ENCODE measurements around the gene TP53TG5. TPM values are rescaled to one million over a fixed set of nuclear protein-coding genes. Genes with fewer than 3 reads are reported as not detected.

TP53TG5 gene
- total RNA-seq, 2 donors from 2014 or later, result 2.0 to 2.4 TPM

DNA sequence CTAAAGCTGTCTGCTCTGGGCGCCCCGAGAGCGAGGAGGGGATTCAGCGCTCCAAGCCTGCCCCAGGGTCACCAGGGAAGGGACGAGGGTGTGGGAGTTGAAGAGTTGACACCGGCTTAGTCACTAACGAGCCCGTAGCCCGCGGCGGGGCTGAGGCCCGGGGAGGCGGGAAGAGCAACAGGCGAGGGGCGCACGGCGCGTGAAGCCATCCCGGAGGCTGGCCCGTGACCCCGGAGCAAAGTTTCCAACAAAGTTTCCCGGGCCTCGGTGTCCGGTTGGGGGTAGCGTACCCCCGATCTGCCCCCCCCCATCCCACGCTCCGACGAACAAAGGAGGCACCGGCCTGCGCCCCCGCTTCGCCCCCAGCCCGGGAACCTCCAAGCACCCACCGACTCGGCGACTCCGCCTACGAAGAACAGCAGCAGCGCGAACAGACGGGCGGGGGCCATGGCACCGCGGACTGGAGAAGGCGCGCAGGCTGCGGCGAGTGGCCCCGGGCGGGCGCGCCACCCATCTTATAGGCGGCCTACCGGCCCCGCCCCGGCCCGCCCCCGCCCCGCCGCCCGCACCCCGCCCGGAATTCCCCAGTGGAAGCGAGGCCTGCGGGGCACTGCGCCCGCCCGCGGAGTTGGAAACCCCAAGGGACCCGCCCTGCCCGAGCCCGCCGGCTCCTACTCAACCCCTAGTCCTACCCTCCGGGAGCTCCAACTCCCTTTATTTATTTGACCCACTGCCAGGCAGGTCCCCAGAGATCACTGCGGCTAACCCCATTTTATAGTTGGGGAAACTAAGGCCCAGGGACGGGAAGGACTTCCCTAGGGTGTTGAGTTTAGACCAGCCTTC, 30.0 kb downstream of the TP53TG5 start, which contains the start of gene SDC4:
Gene SDC4 (minus strand): TSS at position 489 of the 843 bp plus-strand sequence. CDS start 40 bp downstream, at position 449.
- H3K4me3 ChIP-seq (ENCODE audit: low read length), result peak within 1 kb of the TSS; percentile 95
- Mint-ChIP-seq H3K4me1 (peaks cover 46% of the 10 kb centered on the region), H3K36me3 (ENCODE audit: low read depth) (no peaks in the 10 kb centered on the region), H3K9me3 (no peaks in the 10 kb centered on the region), H3K27me3 (ENCODE audit: insufficient read depth) (no peaks in the 10 kb centered on the region), H3K27ac (peak within 1 kb of the TSS; percentile 87), H3K4me3 (peak within 1 kb of the TSS; percentile 86)
- no peaks in the 10 kb centered on the region for H3K36me3 ChIP-seq (ENCODE audit: control insufficient read depth, insufficient read depth, low read length)
- WGBS, 2 experiments (ENCODE audit: insufficient coverage in 1 of 2, insufficient read length in 1 of 2), result 4 to 7% methylated on average over 24 to 71 of the region's 77 CpGs
- TF ChIP-seq, protein P1, sequence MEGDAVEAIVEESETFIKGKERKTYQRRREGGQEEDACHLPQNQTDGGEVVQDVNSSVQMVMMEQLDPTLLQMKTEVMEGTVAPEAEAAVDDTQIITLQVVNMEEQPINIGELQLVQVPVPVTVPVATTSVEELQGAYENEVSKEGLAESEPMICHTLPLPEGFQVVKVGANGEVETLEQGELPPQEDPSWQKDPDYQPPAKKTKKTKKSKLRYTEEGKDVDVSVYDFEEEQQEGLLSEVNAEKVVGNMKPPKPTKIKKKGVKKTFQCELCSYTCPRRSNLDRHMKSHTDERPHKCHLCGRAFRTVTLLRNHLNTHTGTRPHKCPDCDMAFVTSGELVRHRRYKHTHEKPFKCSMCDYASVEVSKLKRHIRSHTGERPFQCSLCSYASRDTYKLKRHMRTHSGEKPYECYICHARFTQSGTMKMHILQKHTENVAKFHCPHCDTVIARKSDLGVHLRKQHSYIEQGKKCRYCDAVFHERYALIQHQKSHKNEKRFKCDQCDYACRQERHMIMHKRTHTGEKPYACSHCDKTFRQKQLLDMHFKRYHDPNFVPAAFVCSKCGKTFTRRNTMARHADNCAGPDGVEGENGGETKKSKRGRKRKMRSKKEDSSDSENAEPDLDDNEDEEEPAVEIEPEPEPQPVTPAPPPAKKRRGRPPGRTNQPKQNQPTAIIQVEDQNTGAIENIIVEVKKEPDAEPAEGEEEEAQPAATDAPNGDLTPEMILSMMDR (conservative IDR thresholded peaks at IDR 0.05), result no peak
- no peak within 1 kb of the TSS for H3K27ac ChIP-seq (ENCODE audit: low read depth, low read length)
- H3K4me1 ChIP-seq (ENCODE audit: control insufficient read depth, insufficient read depth, low read length), result peaks cover 30% of the 10 kb centered on the region
- DNase-seq, result peak; percentile 81
- no peaks in the 10 kb centered on the region for H3K27me3 ChIP-seq (ENCODE audit: control insufficient read depth, insufficient read depth, low read length, poor library complexity, severe bottlenecking)
- H3K9me3 ChIP-seq (ENCODE audit: control insufficient read depth, low read length), result no peaks in the 10 kb centered on the region
- H3K9ac ChIP-seq (ENCODE audit: extremely low read depth, low read length, poor library complexity, severe bottlenecking), result peak within 1 kb of the TSS; percentile 79

DNA sequence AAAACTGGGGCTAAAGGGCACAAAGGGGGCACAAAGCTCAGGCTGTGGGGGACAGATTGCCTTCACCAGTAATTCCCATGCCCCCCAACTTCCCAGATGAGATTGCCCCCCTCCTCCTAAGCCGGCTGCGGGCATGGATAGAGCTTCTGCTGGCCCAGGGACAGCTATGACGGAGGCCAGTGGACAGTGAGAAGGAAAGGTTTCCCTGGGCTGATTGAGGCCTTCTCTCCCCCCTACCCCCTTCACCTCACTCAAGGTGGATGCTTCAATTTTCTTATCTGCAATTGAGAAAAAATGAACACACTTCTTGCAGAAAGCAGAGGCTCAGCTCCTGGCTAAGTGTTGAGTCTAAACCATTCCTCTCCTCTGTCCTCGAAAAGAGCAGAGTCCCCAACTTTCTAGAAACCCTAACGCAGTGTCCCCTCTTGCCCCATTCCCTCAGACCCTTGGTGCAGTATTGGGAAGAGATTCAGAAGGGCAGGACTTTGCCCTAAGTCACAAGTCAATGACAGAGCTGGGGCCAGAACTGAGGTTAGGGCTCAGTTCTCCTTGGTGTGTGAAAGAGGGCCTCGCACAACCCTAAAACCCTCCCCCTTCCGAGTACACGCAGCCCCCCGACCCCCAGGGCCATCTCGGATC, 30.7 kb downstream of the TP53TG5 start:
- peaks cover 34% of the 10 kb centered on the region for H3K4me1 ChIP-seq (ENCODE audit: control insufficient read depth, insufficient read depth, low read length)
- peak overlapping the region; percentile 79 for H3K9ac ChIP-seq (ENCODE audit: extremely low read depth, low read length, poor library complexity, severe bottlenecking)
- H3K9me3 ChIP-seq (ENCODE audit: control insufficient read depth, low read length), result no peaks in the 10 kb centered on the region
- Mint-ChIP-seq H3K36me3 (ENCODE audit: low read depth) (no peaks in the 10 kb centered on the region), H3K4me3 (peak overlapping the region; percentile 86), H3K9me3 (no peaks in the 10 kb centered on the region), H3K27me3 (ENCODE audit: insufficient read depth) (no peaks in the 10 kb centered on the region), H3K4me1 (peaks cover 54% of the 10 kb centered on the region), H3K27ac (peak overlapping the region; percentile 87)
- no peaks in the 10 kb centered on the region for H3K27me3 ChIP-seq (ENCODE audit: control insufficient read depth, insufficient read depth, low read length, poor library complexity, severe bottlenecking)
- H3K4me3 ChIP-seq (ENCODE audit: low read length), result peak overlapping the region; percentile 95
- no peak overlapping the region for H3K27ac ChIP-seq (ENCODE audit: low read depth, low read length)
- no peak for DNase-seq
- TF ChIP-seq, protein P1 (conservative IDR thresholded peaks at IDR 0.05), result no peak
- H3K36me3 ChIP-seq (ENCODE audit: control insufficient read depth, insufficient read depth, low read length), result no peaks in the 10 kb centered on the region
- WGBS, 2 experiments (ENCODE audit: insufficient coverage in 1 of 2, insufficient read length in 1 of 2), result 10% methylated on average over 9 of the region's 10 CpGs; no CpG with 5 or more reads in 1 of the 2 experiments

DNA sequence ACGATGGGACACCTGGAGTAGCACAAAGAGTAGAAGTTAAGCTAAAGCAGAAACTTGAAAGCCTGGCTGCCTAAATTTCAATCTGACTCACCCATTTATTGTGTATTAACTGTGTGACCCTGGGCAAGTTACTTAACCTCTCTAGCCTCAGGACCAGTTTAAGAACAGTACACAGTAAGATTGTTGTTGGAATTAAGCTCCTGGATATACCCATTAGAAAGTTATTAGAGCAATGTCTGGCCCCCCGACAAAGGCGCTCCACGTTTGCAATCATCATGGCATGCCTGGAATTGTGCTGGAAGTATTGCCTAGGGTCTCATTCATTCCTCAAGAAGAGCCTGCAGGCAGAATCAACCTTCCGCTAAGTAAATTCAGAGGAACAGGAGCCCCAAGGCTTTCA, 31.3 kb downstream of the TP53TG5 start:
- 50 to 54% methylated on average over 4 to 5 of the region's 5 CpGs for WGBS, 2 experiments (ENCODE audit: insufficient coverage in 1 of 2, insufficient read length in 1 of 2)
- Histone ChIP-seq H3K9ac (ENCODE audit: extremely low read depth, low read length, poor library complexity, severe bottlenecking) (peak overlapping the region; percentile 79), H3K4me3 (ENCODE audit: low read length) (peak overlapping the region; percentile 95), H3K4me1 (ENCODE audit: control insufficient read depth, insufficient read depth, low read length) (peaks cover 34% of the 10 kb centered on the region), H3K9me3 (ENCODE audit: control insufficient read depth, low read length) (no peaks in the 10 kb centered on the region), H3K36me3 (ENCODE audit: control insufficient read depth, insufficient read depth, low read length) (no peaks in the 10 kb centered on the region), H3K27ac (ENCODE audit: low read depth, low read length) (no peak overlapping the region), H3K27me3 (ENCODE audit: control insufficient read depth, insufficient read depth, low read length, poor library complexity, severe bottlenecking) (no peaks in the 10 kb centered on the region)
- Mint-ChIP-seq H3K27me3 (ENCODE audit: insufficient read depth) (no peaks in the 10 kb centered on the region), H3K4me3 (peak overlapping the region; percentile 86), H3K4me1 (peaks cover 55% of the 10 kb centered on the region), H3K36me3 (ENCODE audit: low read depth) (no peaks in the 10 kb centered on the region), H3K9me3 (no peaks in the 10 kb centered on the region), H3K27ac (no peak overlapping the region)
- no peak for DNase-seq
- TF ChIP-seq, protein P1 (conservative IDR thresholded peaks at IDR 0.05), result no peak
